ENCODE results near the gene STUB1. TPM values are rescaled to one million over a fixed set of nuclear protein-coding genes. Genes with fewer than 3 reads are reported as not detected.

STUB1 gene
- total RNA-seq, 1 experiment from 2014 or later = 111 TPM

DNA sequence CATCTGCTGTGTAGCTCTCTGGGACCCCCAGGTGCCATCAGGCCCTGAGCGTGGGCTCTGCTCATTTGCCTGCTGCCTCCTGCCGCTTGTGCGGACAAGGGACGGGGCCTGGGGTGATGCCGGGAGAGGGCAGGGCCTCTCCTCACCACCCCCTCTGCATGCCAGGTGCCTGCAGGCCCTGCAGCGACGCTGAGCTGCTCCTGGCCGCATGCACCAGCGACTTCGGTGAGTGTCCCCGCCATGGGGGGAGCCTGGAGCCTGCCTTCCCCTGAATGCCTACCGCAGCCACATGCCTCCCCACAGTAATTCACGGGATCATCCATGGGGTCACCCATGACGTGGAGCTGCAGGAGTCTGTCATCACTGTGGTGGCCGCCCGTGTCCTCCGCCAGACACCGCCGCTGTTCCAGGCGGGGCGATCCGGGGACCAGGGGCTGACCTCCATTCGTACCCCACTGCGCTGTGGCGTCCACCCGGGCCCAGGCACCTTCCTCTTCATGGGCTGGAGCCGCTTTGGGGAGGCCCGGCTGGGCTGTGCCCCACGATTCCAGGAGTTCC is 36.6 kb downstream of the STUB1 start:
- peak overlapping the region; percentile 93 for H3K4me2 ChIP-seq (ENCODE audit: low read length)
- H3K9ac ChIP-seq (ENCODE audit: low read length) = peak overlapping the region; percentile 85
- H3K27me3 ChIP-seq (ENCODE audit: insufficient read depth, low read length) = no peaks in the 10 kb centered on the region
- TF ChIP-seq EGR1 (IDR thresholded peaks at IDR 0.05; ENCODE audit: low read depth) (no peak), ELF1 (IDR thresholded peaks at IDR 0.05; ENCODE audit: borderline replicate concordance, low read depth) (no peak), REST (IDR thresholded peaks at IDR 0.05; ENCODE audit: low read depth) (no peak), SIN3A (IDR thresholded peaks at IDR 0.05; ENCODE audit: low read depth) (no peak), CBX3 (IDR thresholded peaks at IDR 0.05; ENCODE audit: low read depth) (no peak), YY1 (IDR thresholded peaks at IDR 0.05; ENCODE audit: extremely low read depth, insufficient replicate concordance, low read depth, low read length) (no peak), ZFX (IDR thresholded peaks at IDR 0.05) (no peak), POLR2A (IDR thresholded peaks at IDR 0.05; ENCODE audit: borderline replicate concordance, extremely low read depth, insufficient read depth, insufficient read length) (no peak), SP1 (IDR thresholded peaks at IDR 0.05; ENCODE audit: low read depth) (no peak), ZNF274 (IDR thresholded peaks at IDR 0.05; ENCODE audit: low read depth, low read length) (no peak)
- TF ChIP-seq, protein P1, sequence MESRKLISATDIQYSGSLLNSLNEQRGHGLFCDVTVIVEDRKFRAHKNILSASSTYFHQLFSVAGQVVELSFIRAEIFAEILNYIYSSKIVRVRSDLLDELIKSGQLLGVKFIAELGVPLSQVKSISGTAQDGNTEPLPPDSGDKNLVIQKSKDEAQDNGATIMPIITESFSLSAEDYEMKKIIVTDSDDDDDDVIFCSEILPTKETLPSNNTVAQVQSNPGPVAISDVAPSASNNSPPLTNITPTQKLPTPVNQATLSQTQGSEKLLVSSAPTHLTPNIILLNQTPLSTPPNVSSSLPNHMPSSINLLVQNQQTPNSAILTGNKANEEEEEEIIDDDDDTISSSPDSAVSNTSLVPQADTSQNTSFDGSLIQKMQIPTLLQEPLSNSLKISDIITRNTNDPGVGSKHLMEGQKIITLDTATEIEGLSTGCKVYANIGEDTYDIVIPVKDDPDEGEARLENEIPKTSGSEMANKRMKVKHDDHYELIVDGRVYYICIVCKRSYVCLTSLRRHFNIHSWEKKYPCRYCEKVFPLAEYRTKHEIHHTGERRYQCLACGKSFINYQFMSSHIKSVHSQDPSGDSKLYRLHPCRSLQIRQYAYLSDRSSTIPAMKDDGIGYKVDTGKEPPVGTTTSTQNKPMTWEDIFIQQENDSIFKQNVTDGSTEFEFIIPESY (IDR thresholded peaks at IDR 0.05; ENCODE audit: extremely low read depth, insufficient replicate concordance, low read length) = no peak
- TF ChIP-seq, protein P2, sequence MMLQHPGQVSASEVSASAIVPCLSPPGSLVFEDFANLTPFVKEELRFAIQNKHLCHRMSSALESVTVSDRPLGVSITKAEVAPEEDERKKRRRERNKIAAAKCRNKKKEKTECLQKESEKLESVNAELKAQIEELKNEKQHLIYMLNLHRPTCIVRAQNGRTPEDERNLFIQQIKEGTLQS (IDR thresholded peaks at IDR 0.05) = no peak
- TF ChIP-seq, protein P3, sequence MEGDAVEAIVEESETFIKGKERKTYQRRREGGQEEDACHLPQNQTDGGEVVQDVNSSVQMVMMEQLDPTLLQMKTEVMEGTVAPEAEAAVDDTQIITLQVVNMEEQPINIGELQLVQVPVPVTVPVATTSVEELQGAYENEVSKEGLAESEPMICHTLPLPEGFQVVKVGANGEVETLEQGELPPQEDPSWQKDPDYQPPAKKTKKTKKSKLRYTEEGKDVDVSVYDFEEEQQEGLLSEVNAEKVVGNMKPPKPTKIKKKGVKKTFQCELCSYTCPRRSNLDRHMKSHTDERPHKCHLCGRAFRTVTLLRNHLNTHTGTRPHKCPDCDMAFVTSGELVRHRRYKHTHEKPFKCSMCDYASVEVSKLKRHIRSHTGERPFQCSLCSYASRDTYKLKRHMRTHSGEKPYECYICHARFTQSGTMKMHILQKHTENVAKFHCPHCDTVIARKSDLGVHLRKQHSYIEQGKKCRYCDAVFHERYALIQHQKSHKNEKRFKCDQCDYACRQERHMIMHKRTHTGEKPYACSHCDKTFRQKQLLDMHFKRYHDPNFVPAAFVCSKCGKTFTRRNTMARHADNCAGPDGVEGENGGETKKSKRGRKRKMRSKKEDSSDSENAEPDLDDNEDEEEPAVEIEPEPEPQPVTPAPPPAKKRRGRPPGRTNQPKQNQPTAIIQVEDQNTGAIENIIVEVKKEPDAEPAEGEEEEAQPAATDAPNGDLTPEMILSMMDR (IDR thresholded peaks at IDR 0.05 in 2 of 3, conservative IDR thresholded peaks at IDR 0.05 in 1 of 3; ENCODE audit: borderline replicate concordance in 1 of 3, insufficient read depth in 1 of 3, low read depth in 2 of 3, low read length in 2 of 3) = no peak
- peak overlapping the region; percentile 59 to 74 for H3K4me3 ChIP-seq (replicated peaks in 1 of 2; ENCODE audit: low read depth in 1 of 2, low read length in 2 of 2)
- peaks cover 3% of the 10 kb centered on the region; the same call in 1 of the 2 replicates for H4K20me1 ChIP-seq (ENCODE audit: insufficient read depth)
- H3K36me3 ChIP-seq (ENCODE audit: control insufficient read depth in 1 of 2, insufficient read depth in 2 of 2, low read length in 2 of 2) = no peaks in the 10 kb centered on the region
- intact Hi-C loops (cut with micrococcal nuclease) = no loop called here
- ATAC-seq (no peak), DNase-seq (ENCODE audit: low read depth, low spot score) (no peak)
- H3K9me3 ChIP-seq (ENCODE audit: control insufficient read depth in 1 of 2, insufficient read depth in 1 of 2, low read depth in 1 of 2, low read length in 2 of 2) = no peaks in the 10 kb centered on the region
- H3K79me2 ChIP-seq (ENCODE audit: insufficient read depth, low read length) = peaks cover 22% of the 10 kb centered on the region
- ChIA-PET CTCF (interaction anchor here (1.3 to 2.4 kb wide), 3 partner anchors 11 to 71 kb away, joined by 3 to 20 read pairs (median 6); partner anchors contain the start of genes CHTF18 and RPUSD1), RAD21 (ENCODE audit: low non-redundant PET in 1 of 2, low total read pairs in 2 of 2, uncharacterized antibody in 2 of 2, unreplicated experiment in 2 of 2) (no interaction called here), POLR2A (interaction anchor here (2.3 kb wide), 1 partner anchor 9 kb away, joined by 20 read pairs; the partner anchor contains the start of genes CCDC78 and HAGHL)
- no TSS peak for BruUV-seq (replicated peaks)
- peaks cover 45 to 75% of the 10 kb centered on the region in 2 experiments for H3K4me1 ChIP-seq (ENCODE audit: control insufficient read depth in 1 of 2, insufficient read depth in 2 of 2, low read length in 2 of 2)
- H3K27ac ChIP-seq (ENCODE audit: low read depth, low read length) = peak overlapping the region; percentile 92
- H2AFZ ChIP-seq (ENCODE audit: low read depth, low read length, poor library complexity, severe bottlenecking) = no peak overlapping the region
- H3K9me2 ChIP-seq (ENCODE audit: insufficient read depth) = no peaks in the 10 kb centered on the region
